Gastrocnemius medialis (tissue), 4 donors: ENCODE measurements around the gene TTC39B.

Source experiments
- CTCF ChIP-seq, 5 experiments: fragments of 450-650 bp in 3 of 5; fragments of 200-600 bp in 2 of 5; sonication (generic) in 2 of 5; IDR thresholded peaks in 4 of 5; conservative IDR thresholded peaks in 1 of 5; 1 replicate in 4 of 5; 2 replicates in 1 of 5; pipeline ENCODE4 v1.5.1; 2016 to 2019; ENCODE audit warnings: antibody characterized with exemption in 5 of 5, mild to moderate bottlenecking in 3 of 5, moderate library complexity in 3 of 5
- POLR2A ChIP-seq, 2 donors: fragments of 450-650 bp; IDR thresholded peaks; one replicate each; pipeline ENCODE4 v1.6.1; 2017; ENCODE audit warnings: antibody characterized with exemption in 2 of 2, mild to moderate bottlenecking in 2 of 2, moderate library complexity in 2 of 2

GRCh38 chr9:15163931-15164330 lies 143.1 kb downstream of the TTC39B start:
- TF ChIP-seq CTCF (IDR thresholded peaks at IDR 0.05 in 4 of 5, conservative IDR thresholded peaks at IDR 0.05 in 1 of 5) (no peak), POLR2A (IDR thresholded peaks at IDR 0.05) (no peak)
